Sigmoid colon (tissue), 4 donors: Measurements from ENCODE around the gene HMOX1.

ENCODE experiments used
- EP300 ChIP-seq, 4 donors: sonication (generic); formaldehyde crosslinking; IDR thresholded peaks; one replicate each; pipeline ENCODE4 v1.6.1; 2017; ENCODE audit warnings: antibody characterized with exemption in 4 of 4
- POLR2A ChIP-seq, 2 donors: fragments of 450-650 bp; IDR thresholded peaks; one replicate each; pipeline ENCODE4 v1.6.1; 2016; ENCODE audit warnings: antibody characterized with exemption in 2 of 2, mild to moderate bottlenecking in 2 of 2, moderate library complexity in 2 of 2
- POLR2AphosphoS5 ChIP-seq, 4 donors: sonication (generic); formaldehyde crosslinking; IDR thresholded peaks; one replicate each; pipeline ENCODE4 v1.6.1; 2017; ENCODE audit warnings: antibody characterized with exemption in 4 of 4
- TF ChIP-seq, protein P1 (sequence below), 4 experiments: fragments of 450-650 bp in 3 of 4; fragments of 200-600 bp in 1 of 4; IDR thresholded peaks; one replicate each; pipeline ENCODE4 v1.5.1; 2016 to 2019; ENCODE audit warnings: antibody characterized with exemption in 4 of 4, mild to moderate bottlenecking in 3 of 4, moderate library complexity in 2 of 4

DNA sequence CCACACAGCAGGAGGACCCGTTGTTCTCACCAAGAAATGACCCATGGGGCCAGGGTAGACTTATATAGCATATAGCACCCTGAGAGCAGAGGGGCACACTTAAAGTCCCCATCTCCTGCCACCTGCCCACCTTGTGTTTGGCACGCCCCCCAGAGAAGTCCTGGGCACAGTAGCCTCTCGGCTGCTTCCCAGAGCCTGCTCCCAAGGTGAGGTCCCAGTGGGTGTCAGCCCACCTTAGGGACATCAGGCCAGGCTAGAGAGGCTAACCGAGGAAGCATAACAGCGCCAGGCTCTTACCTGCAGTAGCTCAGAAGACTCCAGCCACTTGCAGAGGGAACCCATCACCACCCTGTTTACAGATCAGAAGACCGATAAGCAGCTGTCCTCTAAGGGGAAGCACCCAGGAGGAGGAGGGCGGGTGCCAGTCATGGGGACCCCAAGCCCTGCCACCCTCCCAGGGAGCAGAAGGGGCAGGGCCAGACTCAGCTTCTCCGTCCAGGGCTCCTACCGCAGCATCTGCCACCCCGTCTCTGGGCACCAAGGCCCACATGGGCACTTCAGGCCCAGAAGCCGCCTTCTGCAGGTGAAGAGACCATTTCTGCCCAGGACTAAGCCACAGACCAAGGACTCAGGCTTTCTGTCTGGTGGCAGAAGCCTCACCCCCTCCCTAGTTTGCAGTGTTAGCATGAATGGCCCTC, 34.9 kb upstream of the HMOX1 start:
- TF ChIP-seq, protein P1, sequence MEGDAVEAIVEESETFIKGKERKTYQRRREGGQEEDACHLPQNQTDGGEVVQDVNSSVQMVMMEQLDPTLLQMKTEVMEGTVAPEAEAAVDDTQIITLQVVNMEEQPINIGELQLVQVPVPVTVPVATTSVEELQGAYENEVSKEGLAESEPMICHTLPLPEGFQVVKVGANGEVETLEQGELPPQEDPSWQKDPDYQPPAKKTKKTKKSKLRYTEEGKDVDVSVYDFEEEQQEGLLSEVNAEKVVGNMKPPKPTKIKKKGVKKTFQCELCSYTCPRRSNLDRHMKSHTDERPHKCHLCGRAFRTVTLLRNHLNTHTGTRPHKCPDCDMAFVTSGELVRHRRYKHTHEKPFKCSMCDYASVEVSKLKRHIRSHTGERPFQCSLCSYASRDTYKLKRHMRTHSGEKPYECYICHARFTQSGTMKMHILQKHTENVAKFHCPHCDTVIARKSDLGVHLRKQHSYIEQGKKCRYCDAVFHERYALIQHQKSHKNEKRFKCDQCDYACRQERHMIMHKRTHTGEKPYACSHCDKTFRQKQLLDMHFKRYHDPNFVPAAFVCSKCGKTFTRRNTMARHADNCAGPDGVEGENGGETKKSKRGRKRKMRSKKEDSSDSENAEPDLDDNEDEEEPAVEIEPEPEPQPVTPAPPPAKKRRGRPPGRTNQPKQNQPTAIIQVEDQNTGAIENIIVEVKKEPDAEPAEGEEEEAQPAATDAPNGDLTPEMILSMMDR (IDR thresholded peaks at IDR 0.05): no peak
- no peak for TF ChIP-seq POLR2AphosphoS5 (IDR thresholded peaks at IDR 0.05)
- TF ChIP-seq POLR2A (IDR thresholded peaks at IDR 0.05): no peak
- no peak for TF ChIP-seq EP300 (IDR thresholded peaks at IDR 0.05)
